ENCODE results near the gene FAM25A.
"Not testable (repeated sequence)": the region's sequence is repeated elsewhere in the genome, so short reads cannot be mapped to it uniquely, and the experiment has no call there.

Gene FAM25A

DNA sequence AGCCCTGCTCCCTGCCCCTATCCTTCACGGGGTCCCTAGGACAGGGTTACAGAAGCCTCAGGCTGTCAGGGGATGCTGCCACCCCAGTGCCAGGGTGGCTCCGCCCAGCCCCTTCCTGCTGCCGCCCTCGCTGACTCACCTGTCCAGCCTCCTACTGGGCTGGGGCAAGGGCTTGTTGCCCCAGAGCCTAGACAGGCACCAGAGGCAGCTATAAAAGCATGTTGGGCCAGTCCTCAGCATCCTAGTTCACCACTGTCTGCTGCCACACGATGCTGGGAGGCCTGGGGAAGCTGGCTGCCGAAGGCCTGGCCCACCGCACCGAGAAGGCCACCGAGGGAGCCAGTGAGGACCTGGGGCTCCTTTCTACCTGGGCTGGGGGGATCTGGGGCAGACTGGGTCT, at the start of gene FAM25A:
Gene FAM25A, plus strand, starts transcription at position 239 of the 400 bp plus-strand sequence. Its CDS starts 31 bp downstream, at position 270.
- DNase-seq (ENCODE audit: low read depth), result not testable (repeated sequence)

- DNase-seq (ENCODE audit: low read depth), result no peak
Measured at GRCh38 chr10:86970982-86971231, 49.2 kb upstream of the FAM25A start.

DNA sequence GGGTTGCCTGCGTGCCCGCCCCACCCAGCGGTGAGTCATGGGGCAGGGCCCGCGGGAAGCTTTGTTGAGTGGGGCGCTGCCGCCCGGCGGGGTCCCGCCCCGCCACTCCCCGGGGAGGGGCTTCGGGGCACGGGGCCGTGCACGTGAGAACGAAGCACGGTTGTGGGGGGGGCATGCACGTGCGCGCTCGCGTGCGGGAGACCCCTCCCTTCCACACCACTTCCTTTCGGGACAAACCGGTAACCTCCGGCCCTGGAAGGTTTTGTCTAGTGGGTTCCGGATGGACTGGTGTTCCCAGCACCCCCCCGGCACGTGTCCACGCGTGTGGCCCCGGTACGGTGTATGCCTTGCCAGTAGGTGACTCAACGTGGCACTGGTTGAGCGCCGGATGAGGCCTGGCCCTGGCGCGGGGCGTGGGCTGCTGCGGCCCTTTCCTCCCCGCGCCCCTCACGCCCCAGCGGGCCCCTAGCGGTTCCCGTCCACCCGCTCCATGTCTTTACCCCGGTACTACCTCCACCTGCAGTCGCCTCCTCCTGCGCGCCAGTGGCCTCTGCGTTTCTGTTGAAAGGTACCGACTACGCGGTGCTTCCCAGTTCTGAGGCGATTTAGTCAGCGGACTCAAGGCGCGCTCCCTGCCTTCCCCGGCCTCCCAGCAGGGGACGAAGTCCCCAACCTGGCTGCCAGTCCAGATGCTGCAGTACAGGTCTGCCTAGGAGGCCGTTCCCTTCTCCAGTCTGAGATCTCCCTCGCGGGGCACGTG, 48.7 kb upstream of the FAM25A start:
- peak; percentile 13 for DNase-seq (ENCODE audit: low read depth)

- DNase-seq (ENCODE audit: low read depth), result no peak
Measured at GRCh38 chr10:86972613-86973380, 47.3 kb upstream of the FAM25A start.

GRCh38 chr10:86974484-86974883, 45.6 kb upstream of the FAM25A start:
- DNase-seq (ENCODE audit: low read depth), result no peak

DNA sequence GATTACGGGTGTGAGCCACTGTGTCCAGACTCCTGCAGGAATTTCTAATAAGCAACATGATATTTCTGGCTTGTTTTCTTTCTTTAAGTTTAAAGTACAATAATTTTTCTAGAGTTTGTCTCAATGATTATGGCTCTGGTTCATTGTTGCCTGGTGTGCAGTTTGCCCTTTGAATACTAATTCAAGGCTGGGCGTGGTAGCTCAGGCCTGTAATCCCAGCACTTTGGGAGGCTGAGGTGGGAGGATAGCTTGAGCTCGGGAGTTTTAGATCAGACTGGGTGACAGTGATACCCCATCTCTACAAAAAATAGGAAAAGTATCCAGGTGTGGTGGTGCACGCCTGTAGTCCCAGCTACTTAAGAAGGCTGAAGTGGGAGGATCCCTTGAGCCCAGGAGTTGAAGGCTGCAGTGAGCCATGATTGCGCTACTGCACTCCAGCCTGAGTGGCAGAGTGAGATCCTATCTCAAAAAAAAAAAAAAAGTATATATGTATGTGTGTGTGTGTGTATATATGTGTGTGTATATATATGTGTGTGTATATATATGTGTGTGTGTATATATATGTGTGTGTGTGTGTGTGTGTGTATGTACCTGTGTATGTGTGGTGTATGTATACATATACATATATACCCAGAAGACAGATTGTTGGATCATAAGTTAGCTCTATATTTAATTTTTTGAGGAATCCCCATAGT, 43.6 kb upstream of the FAM25A start:
- DNase-seq (ENCODE audit: low read depth), result no peak

DNA sequence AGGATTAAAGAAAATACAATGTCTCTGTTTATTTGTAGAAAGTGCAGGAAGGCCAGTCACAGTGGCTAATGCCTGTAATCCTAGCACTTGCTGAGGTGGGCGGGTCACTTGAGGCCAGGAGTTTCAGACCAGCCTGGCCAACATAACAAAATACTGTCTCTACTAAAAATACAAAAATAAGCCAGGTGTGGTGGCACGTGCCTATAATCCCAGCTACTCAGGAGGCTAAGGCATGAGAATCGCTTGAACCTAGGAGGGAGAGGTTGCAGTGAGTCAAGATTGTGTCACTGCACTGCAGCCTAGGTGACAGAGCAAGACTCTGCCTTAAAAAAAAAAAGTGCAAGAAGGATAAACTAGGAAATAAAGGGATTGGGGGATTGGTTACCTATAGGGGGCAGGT, 41.6 kb upstream of the FAM25A start:
- not testable (repeated sequence) for DNase-seq (ENCODE audit: low read depth)

GRCh38 chr10:86979296-86979818, 40.7 kb upstream of the FAM25A start:
- DNase-seq (ENCODE audit: low read depth), result no peak

DNA sequence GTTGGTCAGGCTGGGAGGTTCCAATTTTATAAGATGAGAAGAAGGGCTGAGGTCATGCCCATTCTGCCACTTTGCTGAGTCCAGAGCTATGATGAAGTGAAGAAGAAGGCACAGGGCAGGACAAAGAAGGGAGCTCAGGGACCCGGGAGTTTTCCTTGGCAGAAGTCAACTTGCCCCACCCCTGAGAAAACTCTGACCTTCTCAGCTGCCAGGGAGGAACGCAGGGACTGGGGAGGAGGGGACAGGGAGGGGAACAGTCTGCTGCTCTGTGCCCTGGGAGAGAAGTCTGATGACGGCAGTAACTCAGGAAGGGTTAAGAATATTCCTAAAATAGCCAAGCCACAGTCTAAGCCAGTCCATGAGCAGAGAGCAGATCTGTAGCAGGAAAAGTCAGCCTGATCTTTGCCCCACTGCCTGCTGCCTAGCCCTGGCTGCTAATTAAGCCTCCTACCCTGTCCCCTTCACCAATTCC, 40.1 kb upstream of the FAM25A start:
- no peak for DNase-seq (ENCODE audit: low read depth)

DNA sequence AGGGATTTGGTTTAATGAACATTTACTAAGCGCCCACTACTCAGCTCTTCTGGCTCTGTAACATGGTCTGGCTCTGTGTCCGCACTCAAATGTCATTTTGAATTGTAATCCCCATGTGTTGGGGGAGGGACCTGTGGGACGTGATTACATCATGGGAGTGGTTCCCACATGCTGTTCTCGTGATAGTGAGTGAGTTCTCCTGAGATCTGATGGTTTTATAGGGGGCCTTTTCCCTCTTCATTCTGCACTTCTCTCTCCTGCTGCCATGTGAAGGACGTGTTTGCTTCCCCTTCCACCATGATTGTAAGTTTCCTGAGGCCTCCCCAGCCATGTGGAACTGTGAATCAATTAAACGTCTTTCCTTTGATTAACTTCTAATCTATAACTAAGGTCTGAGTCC, 39.1 kb upstream of the FAM25A start:
- not testable (repeated sequence) for DNase-seq (ENCODE audit: low read depth)

GRCh38 chr10:86981716-86982115, 38.4 kb upstream of the FAM25A start:
- DNase-seq (ENCODE audit: low read depth), result no peak

DNA sequence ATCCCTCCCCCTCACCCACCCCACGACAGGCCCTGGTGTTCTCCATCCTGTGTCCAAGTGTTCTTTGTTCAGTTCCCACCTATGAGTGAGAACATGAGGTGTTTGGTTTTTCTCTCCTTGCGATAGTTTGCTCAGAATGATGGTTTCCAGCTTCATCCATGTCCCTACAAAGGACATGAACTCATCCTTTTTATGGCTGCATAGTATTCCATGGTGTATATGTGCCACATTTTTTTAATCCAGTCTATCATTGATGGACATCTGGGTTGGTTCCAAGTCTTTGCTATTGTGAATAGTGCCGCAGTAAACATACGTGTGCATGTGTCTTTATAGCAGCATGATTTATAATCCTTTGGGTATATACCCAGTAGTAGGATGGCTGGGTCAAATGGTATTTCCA, 35.6 kb upstream of the FAM25A start:
- DNase-seq (ENCODE audit: low read depth), result not testable (repeated sequence)

- DNase-seq (ENCODE audit: low read depth), result no peak
Measured at GRCh38 chr10:86988520-86988919, 31.6 kb upstream of the FAM25A start.

GRCh38 chr10:86991362-86991761, 28.7 kb upstream of the FAM25A start:
- DNase-seq (ENCODE audit: low read depth), result not testable (repeated sequence)

GRCh38 chr10:86992456-86992855, 27.6 kb upstream of the FAM25A start:
- DNase-seq (ENCODE audit: low read depth), result no peak

- DNase-seq (ENCODE audit: low read depth), result no peak
Measured at GRCh38 chr10:86992929-86993328, 27.2 kb upstream of the FAM25A start.

DNA sequence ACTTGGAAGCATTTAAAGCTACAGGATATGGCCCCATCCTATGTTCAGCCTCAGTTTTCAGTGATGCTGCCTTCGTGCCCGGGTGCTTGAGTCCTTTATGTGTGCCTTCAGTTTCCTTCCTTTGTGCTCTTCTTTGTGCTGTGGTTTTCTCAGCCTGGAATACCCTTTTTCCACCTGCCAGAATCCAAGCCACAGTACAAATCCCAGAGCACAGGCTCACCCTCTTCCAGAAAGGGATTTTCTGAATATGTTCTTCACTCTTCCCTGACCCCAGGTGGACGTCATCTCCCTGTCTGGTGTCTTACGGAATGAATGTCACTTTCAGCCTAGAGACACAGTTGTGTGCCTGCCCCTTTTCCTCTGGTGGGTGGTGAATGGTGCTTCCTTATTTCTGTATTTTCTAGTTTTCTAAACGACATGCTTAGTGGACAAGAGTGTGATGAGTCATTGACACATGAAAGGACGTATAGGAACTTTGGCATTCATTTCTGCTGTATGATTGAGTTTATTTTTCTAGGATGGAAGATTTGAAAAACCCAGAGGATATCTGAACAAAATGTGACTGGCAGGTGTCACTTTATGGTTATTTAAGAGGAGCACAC, 20.2 kb upstream of the FAM25A start:
- not testable (repeated sequence) for DNase-seq (ENCODE audit: low read depth)

DNA sequence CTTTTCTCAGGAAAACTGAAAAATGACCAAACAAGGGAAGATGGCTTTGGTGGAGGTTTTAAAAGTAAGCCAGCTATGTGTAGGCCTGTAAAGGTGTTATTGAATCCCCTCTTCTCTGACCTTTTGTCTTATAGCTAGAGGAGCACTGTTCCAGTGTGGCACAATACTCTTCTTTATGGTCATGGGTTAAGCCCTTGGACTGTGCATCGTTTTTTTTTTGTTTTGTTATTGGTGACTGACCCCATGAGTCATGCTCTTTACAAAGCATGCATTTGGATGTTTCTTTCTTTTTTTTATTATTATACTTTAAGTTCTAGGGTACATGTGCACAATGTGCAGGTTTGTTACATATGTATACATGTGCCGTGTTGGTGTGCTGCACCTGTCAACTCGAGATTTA, 19.6 kb upstream of the FAM25A start:
- no peak for DNase-seq (ENCODE audit: low read depth)

DNA sequence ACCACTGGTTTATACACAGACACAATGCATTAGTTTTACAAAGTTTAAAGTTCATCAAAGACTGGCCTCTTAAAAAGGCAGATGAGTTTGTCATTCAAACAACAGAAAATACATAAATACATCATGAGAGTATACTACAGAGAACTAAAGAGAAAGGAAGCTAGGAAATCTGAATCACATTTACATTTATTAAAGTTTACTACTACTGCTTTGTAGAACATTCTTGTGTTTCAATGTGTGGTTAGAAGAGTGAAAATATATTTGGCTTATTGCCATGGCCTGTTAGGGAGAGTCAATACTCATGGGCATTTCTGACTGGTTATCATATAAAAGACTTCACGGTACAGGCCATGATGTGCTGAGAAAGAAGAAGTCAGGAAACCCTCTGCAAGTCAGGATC, 13.0 kb upstream of the FAM25A start:
- DNase-seq (ENCODE audit: low read depth), result not testable (repeated sequence)

- not testable (repeated sequence) for DNase-seq (ENCODE audit: low read depth)
Measured at GRCh38 chr10:87007674-87008073, 12.4 kb upstream of the FAM25A start.

DNA sequence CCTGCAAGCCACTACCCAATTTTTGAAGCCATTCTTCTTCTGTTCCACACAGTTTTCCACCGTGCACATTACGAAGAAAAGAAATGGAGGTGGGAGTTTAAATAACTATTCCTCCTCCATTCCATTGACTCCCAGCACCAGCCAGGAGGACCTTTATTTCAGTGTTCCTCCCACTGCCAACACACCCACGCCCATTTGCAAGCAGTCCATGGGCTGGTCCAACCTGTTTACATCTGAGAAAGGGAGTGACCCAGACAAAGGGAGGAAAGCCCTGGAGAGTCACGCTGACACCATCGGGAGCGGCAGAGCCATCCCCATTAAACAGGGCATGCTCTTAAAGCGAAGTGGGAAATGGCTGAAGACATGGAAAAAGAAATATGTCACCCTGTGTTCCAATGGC, 11.8 kb upstream of the FAM25A start:
- DNase-seq (ENCODE audit: low read depth), result not testable (repeated sequence)

DNA sequence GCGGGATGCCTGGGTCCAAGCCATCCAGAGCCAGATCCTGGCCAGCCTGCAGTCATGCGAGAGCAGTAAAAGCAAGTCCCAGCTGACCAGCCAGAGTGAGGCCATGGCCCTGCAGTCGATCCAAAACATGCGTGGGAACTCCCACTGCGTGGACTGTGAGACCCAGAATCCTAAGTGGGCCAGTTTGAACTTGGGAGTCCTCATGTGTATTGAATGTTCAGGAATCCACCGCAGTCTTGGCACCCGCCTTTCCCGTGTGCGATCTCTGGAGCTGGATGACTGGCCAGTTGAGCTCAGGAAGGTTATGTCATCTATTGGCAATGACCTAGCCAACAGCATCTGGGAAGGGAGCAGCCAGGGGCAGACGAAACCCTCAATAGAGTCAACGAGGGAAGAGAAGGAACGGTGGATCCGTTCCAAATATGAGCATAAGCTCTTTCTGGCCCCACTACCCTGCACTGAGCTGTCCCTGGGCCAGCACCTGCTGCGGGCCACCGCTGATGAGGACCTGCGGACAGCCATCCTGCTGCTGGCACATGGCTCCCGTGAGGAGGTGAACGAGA, 10.9 kb upstream of the FAM25A start:
- not testable (repeated sequence) for DNase-seq (ENCODE audit: low read depth)
